ENCODE measurements around the gene SRMS.

GRCh38 chr20:63498960-63499337 is 48.6 kb downstream of the SRMS start, which contains the start of gene EEF1A2:
- TF ChIP-seq POLR2AphosphoS5 (IDR thresholded peaks at IDR 0.05) (no peak), CTCF (IDR thresholded peaks at IDR 0.05) (no peak)
